H1 (cell line): Measurements from ENCODE around the gene SCARB2.

Experiments used
- ASH2L ChIP-seq: fragments of 200-600, 300-600 bp; sonication (generic); IDR thresholded peaks from one replicate; pipeline ENCODE4 v1.7.1; 2017; ENCODE audit warnings: low read length
- MAX ChIP-seq: IDR thresholded peaks from 2 replicates; pipeline ENCODE4 v1.6.1; 2012; ENCODE audit warnings: inconsistent platforms
- SIX5 ChIP-seq: IDR thresholded peaks from 2 replicates; pipeline ENCODE4 v1.6.1; 2011; ENCODE audit warnings: mild to moderate bottlenecking, low read depth, low read length
- TAF7 ChIP-seq: optimal IDR thresholded peaks from 2 replicates; pipeline ENCODE3; 2011; ENCODE audit warnings: low read depth, mild to moderate bottlenecking, inconsistent platforms, low read length, moderate library complexity, borderline replicate concordance

GRCh38 chr4:76206222-76206942 lies 7.2 kb downstream of the SCARB2 start:
- TF ChIP-seq MAX: no peak
- TF ChIP-seq TAF7: no peak
- no peak for TF ChIP-seq SIX5
- TF ChIP-seq ASH2L: no peak
